ENCODE data around the gene COMMD2.
A peak's percentile ranks its signal among the peaks of the same experiment; 100 is the strongest.

Gene COMMD2

DNA sequence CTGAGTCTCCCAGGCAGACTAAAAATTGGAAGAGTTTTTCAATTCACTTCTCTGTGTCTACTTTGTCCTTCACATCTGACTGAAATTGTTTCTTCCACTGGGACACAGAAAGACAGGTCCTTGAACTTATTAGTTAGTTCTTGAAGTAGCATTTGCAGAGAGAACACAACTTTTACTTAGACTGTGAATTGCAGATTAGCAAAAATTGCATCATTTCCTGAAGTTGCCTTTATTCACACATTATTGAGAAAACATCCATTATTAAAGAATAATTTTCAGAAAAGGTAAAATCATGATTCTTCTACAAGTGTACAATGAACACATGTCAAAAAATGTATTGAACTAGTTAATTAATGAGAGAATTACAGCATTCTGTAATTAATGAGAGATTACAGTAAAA is 1.4 kb upstream of the COMMD2 start:
- DNase-seq, result no peak

DNA sequence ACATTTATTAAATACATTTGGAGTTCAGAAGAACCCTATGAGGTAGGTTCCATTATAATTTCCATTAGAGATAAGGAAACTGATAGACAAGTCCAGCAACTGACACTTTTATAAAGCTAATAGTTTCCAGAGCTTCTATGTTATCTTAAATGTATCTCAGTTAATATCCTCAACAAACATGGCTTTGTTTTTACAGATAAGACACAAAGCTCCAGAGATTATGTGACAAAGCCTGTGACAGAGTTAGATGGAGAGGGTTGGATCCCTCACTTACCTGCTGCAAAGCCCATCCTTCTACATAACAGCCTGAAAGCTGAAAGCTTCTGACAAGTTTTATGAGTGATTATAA is 473 bp upstream of the COMMD2 start:
- DNase-seq, result no peak

DNA sequence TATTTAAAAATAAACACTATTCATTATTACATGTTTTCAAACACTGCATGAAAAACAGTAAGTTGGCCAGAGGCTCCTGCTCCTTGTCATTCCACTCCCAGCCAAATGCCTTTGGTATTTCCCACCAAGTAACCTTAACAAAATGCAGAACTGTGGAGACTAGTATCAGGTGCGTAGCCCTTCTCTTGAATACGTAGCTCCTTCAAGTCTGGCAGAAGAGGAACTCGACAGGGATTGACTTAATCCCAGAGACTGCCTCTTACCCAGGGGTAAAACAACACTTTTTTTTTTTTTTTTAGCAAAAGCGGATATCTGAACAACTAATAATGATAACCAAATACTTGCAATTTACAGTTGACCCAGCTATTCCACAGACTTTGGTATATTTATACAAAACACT is 738 bp downstream of the COMMD2 start:
- DNase-seq, result peak in 1 of 2 donors; percentile 6

GRCh38 chr3:149744606-149745005 is 7.7 kb downstream of the COMMD2 start:
- no peak for DNase-seq

GRCh38 chr3:149744151-149744550 is 8.1 kb downstream of the COMMD2 start:
- no peak for DNase-seq

GRCh38 chr3:149739396-149739795 is 12.9 kb downstream of the COMMD2 start:
- DNase-seq, result no peak

DNA sequence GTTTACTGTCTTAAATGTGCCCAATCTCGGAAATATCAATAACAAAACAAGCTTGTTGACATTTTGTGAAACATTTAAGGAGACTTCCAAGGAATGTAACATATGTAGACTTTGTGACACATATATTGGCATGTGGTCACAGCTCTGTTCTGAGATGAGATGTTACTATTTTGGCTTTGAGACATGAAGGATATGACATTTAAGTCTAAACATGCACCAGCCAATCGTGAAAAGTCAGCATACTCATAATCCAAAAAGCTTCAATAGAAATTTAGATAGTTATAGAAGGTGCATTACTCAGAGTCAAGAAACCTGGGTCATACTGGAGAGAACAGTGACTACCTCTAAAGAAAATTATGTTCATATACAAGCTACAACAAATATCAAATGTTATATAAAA is 13.4 kb downstream of the COMMD2 start:
- no peak for DNase-seq

- no peak for DNase-seq
Measured at GRCh38 chr3:149736953-149737205, 15.4 kb downstream of the COMMD2 start.

GRCh38 chr3:149736175-149736952 is 15.9 kb downstream of the COMMD2 start:
- no peak for DNase-seq

- no peak for DNase-seq
Measured at GRCh38 chr3:149732234-149732633, 20.1 kb downstream of the COMMD2 start.

- DNase-seq, result no peak
Measured at GRCh38 chr3:149727656-149728055, 24.6 kb downstream of the COMMD2 start.

- DNase-seq, result no peak
Measured at GRCh38 chr3:149726716-149727407, 25.4 kb downstream of the COMMD2 start.

- no peak for DNase-seq
Measured at GRCh38 chr3:149723781-149724180, 28.5 kb downstream of the COMMD2 start.

GRCh38 chr3:149720918-149721317 is 31.4 kb downstream of the COMMD2 start:
- DNase-seq, result no peak

DNA sequence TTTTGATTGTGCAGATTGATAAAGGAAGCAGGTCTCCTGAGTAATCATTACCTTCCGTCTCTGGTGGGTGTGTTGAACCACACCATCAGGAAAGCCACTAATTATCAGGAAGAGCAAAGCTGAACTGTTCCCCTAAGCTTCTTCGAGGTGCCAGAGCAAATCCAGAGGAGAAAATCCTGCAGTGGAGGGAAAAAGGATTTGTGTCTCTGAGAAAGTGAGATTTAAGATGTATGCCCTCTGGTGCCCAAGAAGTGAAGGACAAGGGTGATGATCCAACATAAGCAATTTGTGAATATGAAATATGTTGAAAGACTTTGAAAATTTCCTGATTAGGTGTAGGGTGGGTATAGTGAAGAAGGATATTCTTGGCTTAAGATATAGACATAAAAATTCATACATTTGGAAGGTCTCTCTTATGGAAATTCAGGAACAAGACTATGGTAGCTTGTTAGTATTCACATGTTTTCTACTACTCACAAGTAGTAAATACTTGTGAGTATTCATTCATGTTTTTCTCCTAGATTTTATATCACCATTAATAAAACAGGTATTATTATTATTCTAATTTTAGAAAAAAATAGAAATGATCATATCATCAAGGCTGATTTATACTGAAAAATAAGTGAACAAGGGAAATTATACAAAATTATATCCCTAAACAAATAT is 34.8 kb downstream of the COMMD2 start:
- peak in 1 of 2 donors; percentile 40 for DNase-seq

GRCh38 chr3:149716984-149717383 is 35.3 kb downstream of the COMMD2 start:
- no peak for DNase-seq

DNA sequence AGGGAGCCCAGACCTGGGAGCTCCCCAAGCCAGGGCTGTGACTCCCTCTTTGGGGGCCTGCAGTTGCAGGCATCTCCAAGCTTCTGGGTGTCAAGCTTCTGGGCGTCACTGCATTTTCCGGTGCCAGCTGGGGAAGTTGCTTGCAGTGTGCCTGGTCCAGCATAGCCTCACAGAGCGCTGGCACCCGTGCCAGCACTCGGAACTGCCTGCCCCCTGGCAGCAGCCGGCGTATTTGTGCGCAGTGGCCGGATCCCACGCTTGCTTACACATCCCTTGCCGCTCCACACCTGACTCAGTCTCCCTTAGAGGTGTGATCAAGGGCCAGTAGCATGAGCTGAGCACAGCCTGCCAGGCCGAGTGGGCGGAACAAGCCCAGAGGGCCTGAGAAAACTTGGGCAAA is 37.0 kb downstream of the COMMD2 start:
- no peak for DNase-seq

- no peak for DNase-seq
Measured at GRCh38 chr3:149713730-149714654, 38.3 kb downstream of the COMMD2 start.

GRCh38 chr3:149706905-149707304 is 45.4 kb downstream of the COMMD2 start:
- DNase-seq, result no peak

DNA sequence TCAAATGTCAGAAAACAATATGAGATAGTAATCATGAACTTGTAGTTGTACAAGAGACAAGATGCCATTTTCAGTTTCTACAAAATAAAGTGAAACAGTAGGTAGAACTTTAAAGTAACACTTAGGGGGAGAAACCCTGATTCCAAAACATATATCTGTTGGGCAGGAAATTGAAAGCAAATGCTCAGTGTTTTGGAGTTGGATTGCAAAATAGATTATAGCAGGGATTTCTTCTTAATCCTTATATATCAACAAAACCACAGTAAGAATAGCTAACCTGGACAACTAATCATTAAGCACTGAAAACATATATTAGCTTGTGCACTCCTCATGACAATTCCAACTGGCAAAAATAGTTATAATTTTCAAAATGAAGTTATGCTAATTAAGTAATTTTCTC is 46.9 kb downstream of the COMMD2 start:
- DNase-seq, result no peak

GRCh38 chr3:149703466-149703865 is 48.8 kb downstream of the COMMD2 start:
- no peak for DNase-seq

GRCh38 chr3:149702691-149703441 is 49.4 kb downstream of the COMMD2 start:
- DNase-seq, result no peak

DNA sequence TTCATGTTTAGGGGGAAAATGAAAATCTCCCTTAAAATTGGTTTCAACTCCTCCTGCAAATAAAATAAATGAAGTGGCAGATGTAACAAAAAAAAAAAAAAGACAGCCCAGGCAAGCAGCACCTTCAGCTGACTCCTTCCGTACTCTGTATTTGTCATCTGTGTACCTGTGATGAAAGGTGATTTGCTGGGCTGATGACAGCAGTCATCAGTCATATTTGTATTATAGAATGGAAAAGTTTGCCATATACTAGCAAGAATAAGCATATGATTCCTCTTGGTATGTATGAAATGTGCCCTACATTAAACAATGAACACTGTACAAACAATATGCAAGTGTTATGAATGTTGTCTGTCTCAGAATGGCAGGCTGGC is 50.3 kb downstream of the COMMD2 start:
- peak in 1 of 2 donors; percentile 10 for DNase-seq
